Measurements from ENCODE around the gene SETD9. TPM values are rescaled to one million over a fixed set of nuclear protein-coding genes. Genes with fewer than 3 reads are reported as not detected.

Gene SETD9, protein sequence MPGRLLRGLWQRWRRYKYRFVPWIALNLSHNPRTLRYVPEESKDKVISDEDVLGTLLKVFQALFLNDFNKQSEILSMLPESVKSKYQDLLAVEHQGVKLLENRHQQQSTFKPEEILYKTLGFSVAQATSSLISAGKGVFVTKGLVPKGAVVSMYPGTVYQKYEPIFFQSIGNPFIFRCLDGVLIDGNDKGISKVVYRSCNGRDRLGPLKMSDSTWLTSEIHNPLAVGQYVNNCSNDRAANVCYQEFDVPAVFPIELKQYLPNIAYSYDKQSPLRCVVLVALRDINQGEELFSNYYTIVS
- total RNA-seq, result 10 to 100 TPM; 27.3 to 43.5 TPM
- polyA plus RNA-seq (ENCODE audit: insufficient read depth, low read depth, low replicate concordance), result 58.6 TPM
- long read RNA-seq, donor 1, transcript SETD9-201 (6 exons, 1,619 nt), result major isoform, 6 of 16 reads
- long read RNA-seq, donor 1, partial matches to known transcripts, result 0 of 16 reads
- long read RNA-seq, donor 1, other reads (novel, unspliced or antisense), result 6 of 16 reads
- long read RNA-seq, donor 2, transcript SETD9-201 (6 exons, 1,619 nt), result major isoform, 7 of 8 reads
- long read RNA-seq, donor 2, partial matches to known transcripts, result 0 of 8 reads
- long read RNA-seq, donor 2, other reads (novel, unspliced or antisense), result 0 of 8 reads

DNA sequence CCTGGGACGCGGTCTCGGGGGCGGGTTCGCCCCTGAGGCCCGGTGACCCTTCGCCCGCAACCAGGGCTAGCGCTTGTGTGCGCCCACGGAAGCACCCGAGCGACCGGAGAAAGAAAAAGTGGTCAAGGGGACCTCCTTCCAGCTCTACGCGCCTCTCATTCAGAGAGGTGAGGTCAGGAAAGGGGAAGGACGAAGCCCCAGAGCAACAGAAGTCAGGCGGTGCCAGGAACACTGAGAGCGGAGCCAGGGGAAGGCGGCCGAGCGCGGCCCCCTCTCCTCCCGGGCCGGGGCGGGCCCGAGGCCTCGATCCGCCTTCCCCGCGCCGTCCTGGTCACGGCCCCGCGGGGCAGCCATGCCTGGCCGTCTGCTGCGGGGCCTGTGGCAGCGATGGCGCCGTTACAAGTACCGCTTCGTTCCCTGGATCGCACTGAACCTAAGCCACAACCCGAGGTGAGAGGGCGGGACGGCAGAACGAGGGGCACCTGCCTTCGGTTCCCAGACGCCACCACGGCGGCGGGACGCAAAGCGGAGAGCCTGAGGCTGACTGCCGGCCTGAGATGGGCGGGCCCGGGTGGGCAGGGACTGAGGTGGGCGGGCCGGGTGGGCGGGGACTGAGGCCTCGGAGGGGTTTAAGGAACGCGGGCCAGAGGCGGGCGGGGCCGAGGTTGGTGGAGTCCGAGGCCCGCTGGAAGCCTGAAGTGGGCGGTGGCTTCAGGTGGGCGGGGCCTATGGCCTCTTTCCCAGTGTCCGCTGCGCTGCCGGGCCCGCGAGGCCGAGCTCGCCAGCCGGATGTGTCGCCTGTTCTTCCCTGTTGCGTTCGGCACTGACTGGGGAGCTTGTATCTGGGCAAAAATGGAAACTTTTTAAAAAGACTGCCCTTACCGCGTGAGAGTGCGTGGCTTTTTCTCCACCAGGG lies at the start of gene SETD9:
TSS of gene SETD9 (plus strand) at position 303 of the 916 bp plus-strand sequence. CDS start at position 353, 50 bp downstream.
- 0% methylated on average over 13 to 68 of the region's 84 CpGs for WGBS, 2 donors
- H3K27ac ChIP-seq, result peak within 1 kb of the TSS; percentile 94 to 96
- TF ChIP-seq, protein P1, sequence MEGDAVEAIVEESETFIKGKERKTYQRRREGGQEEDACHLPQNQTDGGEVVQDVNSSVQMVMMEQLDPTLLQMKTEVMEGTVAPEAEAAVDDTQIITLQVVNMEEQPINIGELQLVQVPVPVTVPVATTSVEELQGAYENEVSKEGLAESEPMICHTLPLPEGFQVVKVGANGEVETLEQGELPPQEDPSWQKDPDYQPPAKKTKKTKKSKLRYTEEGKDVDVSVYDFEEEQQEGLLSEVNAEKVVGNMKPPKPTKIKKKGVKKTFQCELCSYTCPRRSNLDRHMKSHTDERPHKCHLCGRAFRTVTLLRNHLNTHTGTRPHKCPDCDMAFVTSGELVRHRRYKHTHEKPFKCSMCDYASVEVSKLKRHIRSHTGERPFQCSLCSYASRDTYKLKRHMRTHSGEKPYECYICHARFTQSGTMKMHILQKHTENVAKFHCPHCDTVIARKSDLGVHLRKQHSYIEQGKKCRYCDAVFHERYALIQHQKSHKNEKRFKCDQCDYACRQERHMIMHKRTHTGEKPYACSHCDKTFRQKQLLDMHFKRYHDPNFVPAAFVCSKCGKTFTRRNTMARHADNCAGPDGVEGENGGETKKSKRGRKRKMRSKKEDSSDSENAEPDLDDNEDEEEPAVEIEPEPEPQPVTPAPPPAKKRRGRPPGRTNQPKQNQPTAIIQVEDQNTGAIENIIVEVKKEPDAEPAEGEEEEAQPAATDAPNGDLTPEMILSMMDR (IDR thresholded peaks at IDR 0.05), result no peak
- TF ChIP-seq POLR2A (IDR thresholded peaks at IDR 0.05), result no peak
- peak within 1 kb of the TSS; percentile 73 to 74 for H3K4me3 ChIP-seq
- H3K4me1 ChIP-seq, result peaks cover 6% of the 10 kb centered on the region
- no peaks in the 10 kb centered on the region for H3K9me3 ChIP-seq
- intact Hi-C loops (cut with DNase I; ENCODE audit: low total_unique reads), result loop anchor here (10.0 kb wide), 1 partner anchor 315 kb away; no protein-coding TSS in a partner anchor
- no peaks in the 10 kb centered on the region for H3K36me3 ChIP-seq (ENCODE audit: low read depth, missing control alignments)
- peak; percentile 99 for DNase-seq
- no peaks in the 10 kb centered on the region for H3K27me3 ChIP-seq

DNA sequence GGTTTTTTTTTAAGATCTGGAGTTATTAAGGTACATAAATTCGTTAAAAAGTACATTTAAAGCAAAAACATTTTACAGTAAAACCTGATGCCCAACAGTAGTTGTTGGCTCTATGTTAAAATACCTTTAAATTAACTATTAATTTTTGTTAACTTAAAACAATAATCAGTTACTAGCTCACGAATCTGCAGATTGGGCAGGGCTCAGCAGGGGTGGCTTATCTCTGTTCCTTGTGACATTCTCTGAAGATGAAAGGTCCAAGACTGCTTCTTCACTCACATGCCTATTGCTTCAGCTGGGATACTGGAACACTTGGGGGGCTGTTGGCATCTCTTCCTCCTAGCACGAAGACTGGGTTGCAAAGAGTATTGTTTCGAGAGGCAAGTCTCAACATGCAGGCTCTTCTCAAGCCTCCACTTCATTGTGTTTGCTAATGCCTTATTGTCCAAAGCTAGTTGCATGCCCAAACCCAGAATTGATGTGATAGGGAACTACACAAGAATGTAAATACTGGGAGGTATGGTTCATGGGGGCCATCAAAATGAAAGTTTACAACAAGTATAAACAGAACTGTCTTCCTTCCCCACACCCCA lies 47.4 kb upstream of the SETD9 start:
- TF ChIP-seq, protein P1 (IDR thresholded peaks at IDR 0.05), result no peak
- Histone ChIP-seq H3K4me3 (no peak overlapping the region), H3K27ac (no peak overlapping the region), H3K36me3 (ENCODE audit: low read depth, missing control alignments) (no peaks in the 10 kb centered on the region), H3K4me1 (no peaks in the 10 kb centered on the region), H3K27me3 (no peaks in the 10 kb centered on the region), H3K9me3 (no peaks in the 10 kb centered on the region)
- WGBS, 2 donors, result 81 to 89% methylated on average over 4 of the region's 4 CpGs
- no peak for DNase-seq
- intact Hi-C loops (cut with DNase I; ENCODE audit: low total_unique reads), result no loop called here

DNA sequence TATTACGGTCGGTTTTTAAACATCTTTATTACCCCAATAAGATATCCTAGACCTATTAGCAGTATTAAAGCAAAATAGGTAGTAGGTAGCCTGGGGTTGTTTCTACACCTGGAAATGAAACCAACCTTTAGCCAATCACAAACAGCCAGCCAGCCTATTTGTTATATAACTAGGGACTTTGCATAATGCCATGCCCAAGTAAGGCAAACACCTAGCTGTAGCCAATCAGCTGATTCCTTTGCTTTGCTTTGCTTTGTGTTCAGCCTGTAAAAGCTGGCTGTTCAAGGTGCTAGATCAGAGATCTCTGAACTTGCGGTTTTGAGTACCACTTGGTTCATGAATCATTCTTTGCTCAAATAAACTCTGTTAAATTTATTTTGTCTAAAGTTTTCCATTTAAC lies 46.5 kb upstream of the SETD9 start:
- Histone ChIP-seq H3K4me3 (no peak overlapping the region), H3K27me3 (no peaks in the 10 kb centered on the region), H3K27ac (no peak overlapping the region), H3K36me3 (ENCODE audit: low read depth, missing control alignments) (no peaks in the 10 kb centered on the region), H3K9me3 (no peaks in the 10 kb centered on the region), H3K4me1 (no peaks in the 10 kb centered on the region)
- TF ChIP-seq POLR2A (IDR thresholded peaks at IDR 0.05), result no peak
- TF ChIP-seq, protein P1 (IDR thresholded peaks at IDR 0.05), result no peak
- DNase-seq, result no peak
- 97 to 98% methylated on average over 3 of the region's 3 CpGs for WGBS, 2 donors
- intact Hi-C loops (cut with DNase I; ENCODE audit: low total_unique reads), result no loop called here

DNA sequence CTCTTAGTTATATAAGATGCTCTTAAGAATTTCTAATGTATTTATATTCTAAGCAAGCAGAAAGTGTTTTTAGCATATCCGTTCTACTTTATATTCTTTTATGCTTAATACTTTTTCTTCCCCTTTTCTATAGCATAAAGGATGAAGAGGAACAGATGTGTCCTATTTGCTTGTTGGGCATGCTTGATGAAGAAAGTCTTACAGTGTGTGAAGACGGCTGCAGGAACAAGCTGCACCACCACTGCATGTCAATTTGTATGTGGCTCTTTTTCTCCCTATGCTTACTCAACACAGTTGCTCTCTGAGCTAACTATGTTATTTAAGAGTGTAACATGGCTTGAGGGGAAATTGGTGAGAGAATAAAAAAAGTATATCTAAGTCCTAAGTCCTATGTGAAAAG lies 37.6 kb upstream of the SETD9 start:
- intact Hi-C loops (cut with DNase I; ENCODE audit: low total_unique reads), result no loop called here
- Histone ChIP-seq H3K4me3 (no peak overlapping the region), H3K27me3 (no peaks in the 10 kb centered on the region), H3K36me3 (ENCODE audit: low read depth, missing control alignments) (no peaks in the 10 kb centered on the region), H3K4me1 (no peaks in the 10 kb centered on the region), H3K27ac (no peak overlapping the region), H3K9me3 (no peaks in the 10 kb centered on the region)
- no peak for DNase-seq
- WGBS, 2 donors, result 82 to 86% methylated on average over 2 of the region's 2 CpGs
- no peak for TF ChIP-seq POLR2A (IDR thresholded peaks at IDR 0.05)
- TF ChIP-seq, protein P1 (IDR thresholded peaks at IDR 0.05), result no peak
